SIG-M5 treated with dmso at 0.1 percent for 504 hours (cell line): ENCODE data around the gene TMEM132C.

ENCODE experiments used
- DNase-seq: peaks from one replicate; lab custom pipeline; 2025; ENCODE audit not compliant: unreplicated experiment; lab: John Stamatoyannopoulos, UW

Gene TMEM132C

DNA sequence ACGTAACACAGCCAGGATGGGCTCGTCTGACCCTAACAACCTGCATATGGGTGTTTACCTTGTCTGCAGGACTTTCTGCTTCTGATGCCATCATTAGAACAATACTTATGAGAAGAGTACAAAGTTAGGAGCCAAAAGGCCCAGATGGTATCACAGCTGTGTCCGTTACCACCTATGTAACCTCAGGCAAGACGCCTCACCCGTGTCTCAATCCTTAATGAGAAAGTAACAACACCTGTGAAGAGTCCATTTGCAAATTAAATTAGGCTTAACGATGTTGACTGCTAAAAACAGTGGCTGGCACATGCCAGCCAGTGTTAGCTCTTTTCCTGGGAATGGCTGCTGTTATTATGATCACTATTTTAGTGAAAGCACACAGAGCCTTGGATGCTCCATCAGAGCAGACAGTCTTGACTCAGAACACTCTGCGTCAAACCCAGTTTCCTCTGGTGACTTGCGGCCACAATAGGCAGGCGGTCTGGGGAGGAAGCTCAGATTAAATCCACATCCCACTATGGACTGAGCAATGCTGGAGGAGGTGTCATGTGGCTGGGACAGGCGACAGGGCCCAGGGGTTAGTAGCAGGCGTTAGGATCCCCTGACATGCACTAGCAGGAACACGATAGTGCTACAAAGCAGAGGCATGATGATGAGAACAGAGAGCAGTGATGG, 431.5 kb downstream of the TMEM132C start:
- DNase-seq = no peak

- no peak for DNase-seq
Observed at GRCh38 chr12:128699106-128699505, 432.1 kb downstream of the TMEM132C start.

GRCh38 chr12:128702371-128702770, 435.4 kb downstream of the TMEM132C start:
- DNase-seq = no peak

- no peak for DNase-seq
Observed at GRCh38 chr12:128705140-128705539, 438.2 kb downstream of the TMEM132C start.

- DNase-seq = no peak
Observed at GRCh38 chr12:128707488-128707887, 440.5 kb downstream of the TMEM132C start.

DNA sequence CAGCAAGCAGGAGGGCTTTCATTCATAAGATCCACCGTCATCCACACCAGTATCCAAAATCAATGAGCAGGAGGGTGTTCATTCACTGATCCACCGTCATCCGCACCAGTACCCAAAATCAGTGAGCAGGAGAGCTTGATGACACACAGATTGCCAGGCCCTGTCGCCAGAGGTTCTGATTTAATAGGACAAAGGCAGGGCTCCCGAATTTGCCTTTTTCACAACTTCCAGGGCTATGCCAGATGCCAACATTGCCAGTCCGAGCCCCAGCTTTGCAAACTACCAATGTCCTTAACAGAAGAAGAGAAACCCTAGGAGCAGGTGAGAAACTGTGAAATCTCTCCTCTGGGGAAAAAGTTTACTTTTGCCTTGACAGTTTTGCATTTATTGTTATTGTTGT, 441.8 kb downstream of the TMEM132C start:
- no peak for DNase-seq

DNA sequence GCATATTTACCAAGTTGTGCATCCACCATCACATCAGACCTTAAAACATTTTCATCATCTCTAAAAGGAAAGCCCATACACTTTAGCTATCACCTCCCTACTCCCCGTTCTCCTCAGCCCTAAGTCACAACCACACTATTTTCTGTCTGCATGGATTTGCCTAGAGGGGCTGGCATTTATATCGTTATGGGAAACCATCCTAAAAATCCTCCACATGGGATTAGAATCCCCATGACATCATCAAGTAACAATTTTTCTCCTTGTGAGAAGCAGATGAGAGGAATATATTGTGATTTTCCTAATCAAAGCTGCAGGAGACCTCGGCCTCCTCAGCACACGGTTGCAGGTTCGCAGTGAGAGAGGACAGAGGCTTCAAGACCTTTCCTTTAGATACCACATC, 442.7 kb downstream of the TMEM132C start:
- DNase-seq = no peak

GRCh38 chr12:128711486-128711885, 444.5 kb downstream of the TMEM132C start:
- DNase-seq = no peak

- no peak for DNase-seq
Observed at GRCh38 chr12:128712622-128713021, 445.7 kb downstream of the TMEM132C start.

- no peak for DNase-seq
Observed at GRCh38 chr12:128715485-128715884, 448.5 kb downstream of the TMEM132C start.

- no peak for DNase-seq
Observed at GRCh38 chr12:128724468-128725046, 457.6 kb downstream of the TMEM132C start.

- DNase-seq = no peak
Observed at GRCh38 chr12:128726886-128727285, 459.9 kb downstream of the TMEM132C start.

DNA sequence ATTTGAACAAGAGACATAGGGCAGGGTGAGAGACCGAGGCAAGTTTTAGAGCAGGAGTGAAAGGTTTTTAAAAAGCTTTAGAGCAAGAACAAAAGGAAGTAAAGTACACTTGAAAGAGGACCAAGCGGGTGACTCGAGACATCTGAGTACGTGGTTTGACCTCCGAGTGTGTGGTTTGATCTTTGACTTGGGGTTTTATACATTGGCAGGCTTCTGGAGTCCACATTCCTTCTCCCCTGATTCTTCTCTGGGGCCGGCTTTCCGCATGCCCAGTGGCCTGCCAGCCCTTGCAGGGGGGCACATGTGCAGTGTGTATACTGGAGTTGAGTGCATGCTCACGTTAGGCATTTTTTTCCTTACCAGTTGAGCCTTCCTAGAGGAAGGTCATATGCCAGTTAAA, 460.5 kb downstream of the TMEM132C start:
- no peak for DNase-seq

DNA sequence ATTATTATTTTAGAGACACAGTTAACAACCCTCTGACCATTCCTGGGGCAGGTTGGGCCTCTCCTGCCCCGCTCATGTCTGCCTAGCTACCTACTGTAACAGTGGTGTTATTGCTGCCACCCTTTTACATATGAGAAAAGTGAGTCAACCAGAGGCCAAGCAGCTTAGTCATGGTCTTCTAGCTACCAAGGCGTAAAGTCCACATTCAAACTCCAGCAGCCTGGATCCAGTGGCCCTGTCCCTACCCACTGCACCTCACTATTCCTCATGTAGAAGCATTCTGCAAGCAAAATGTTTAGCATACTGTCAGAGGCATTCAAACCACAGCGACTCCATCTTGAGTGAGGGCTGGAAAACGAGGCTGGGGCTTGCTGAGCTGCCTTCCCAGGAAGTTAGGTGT, 461.0 kb downstream of the TMEM132C start:
- DNase-seq = no peak

DNA sequence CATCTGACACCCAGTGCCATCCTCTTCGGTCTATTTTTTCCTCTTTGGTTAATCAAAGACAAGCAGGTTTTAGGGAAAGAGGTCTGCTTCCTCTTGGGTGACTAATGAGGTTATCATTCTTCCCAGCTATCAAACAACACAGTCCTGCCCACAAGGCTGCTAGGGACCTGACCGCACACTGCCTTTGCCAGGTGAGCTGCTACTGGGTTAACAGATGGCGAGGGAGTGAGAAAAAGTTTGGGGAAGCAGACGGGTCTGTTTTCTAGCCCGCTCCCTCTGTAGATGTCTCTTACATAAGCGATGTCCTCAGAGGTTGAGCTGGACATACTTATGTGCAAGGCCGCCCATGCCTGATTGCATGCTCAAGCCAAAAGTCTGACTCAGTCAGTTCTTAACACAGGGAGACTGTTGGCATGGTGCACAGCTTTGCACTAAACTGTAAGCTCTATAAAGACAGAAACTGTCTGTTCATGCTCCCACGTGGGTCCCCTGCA, 462.7 kb downstream of the TMEM132C start:
- DNase-seq = no peak

- DNase-seq = no peak
Observed at GRCh38 chr12:128734371-128734770, 467.4 kb downstream of the TMEM132C start.

GRCh38 chr12:128737292-128737966, 470.5 kb downstream of the TMEM132C start:
- DNase-seq = no peak

DNA sequence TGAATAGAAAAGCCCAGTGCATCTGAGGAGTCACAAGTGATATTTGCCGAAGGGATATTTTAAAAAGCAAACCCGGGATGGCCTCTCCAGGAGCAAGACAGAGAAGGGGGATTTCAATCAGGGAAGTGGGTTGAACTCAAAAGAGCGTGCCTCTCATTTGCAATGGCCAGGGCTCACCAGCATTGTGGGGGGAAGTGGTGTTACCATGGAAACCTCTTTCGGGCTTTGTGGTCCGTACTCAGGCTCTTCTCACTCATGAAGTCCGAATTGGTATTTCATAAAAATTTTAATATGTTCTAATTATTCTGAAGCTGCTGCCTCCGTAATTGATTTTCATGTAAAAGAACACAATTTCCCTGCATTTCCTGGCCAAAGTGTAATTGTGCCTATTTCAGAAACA, 476.9 kb downstream of the TMEM132C start:
- no peak for DNase-seq

DNA sequence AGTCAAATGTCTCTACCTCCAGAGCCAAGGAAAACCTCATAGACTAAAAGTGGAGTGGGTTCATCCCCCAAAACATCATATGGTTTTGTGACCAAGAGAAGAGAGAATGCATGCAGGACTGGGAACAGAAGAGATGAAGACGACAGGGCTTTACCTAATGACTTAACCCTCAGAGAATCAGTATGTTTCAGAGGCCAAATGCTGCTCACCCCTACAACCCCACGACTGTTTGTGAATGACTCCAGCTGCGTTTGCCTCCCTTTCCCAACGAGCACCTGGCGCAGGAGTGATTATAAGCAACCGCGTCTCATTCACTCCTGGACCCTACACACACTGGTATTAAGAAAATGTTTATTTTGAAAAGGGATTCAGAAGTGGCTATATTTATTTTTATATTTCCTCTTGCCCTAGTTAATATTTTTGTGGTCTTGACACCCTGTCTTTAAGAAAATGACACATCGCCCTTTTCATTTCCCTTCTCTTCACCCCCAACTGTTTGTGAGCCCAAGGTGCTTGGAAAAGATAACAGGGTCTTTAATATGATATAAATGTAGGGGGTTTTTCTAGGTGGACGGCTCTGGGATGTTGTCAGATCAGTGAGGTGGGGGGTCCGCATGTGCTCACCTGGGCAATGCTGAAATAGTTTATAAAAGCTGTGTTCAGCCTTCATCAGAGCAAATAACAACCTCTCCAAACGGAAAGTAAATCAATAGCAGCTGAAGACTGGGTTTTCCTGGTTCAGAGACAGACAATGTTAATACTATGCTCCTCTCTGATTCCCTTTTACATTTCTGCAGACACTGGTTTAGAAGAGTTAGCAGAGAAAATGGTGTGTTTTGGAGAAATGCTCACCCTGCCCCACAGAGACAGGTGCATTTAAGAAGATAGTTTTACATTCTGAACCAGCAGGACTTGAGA, 479.1 kb downstream of the TMEM132C start:
- no peak for DNase-seq

DNA sequence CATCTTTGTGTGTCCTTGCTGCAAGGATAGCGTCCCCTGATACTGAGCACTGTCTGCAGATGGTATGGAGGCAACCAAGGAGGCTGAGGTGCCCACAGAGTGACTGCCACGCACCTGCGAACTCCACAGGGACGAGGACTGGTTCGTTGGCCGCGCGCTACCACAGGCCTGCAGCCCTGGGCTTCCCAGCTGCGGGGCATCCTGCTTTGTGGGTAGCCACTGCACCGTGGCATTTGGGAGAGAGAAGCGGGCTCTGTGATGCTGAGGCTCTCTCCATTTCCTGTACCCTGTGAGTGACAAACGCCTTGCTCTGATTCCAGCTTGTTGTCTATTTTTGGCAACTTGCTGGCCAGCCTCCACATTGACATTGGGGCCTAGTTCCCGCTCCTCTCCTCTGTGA, 480.5 kb downstream of the TMEM132C start:
- DNase-seq = no peak

- DNase-seq = no peak
Observed at GRCh38 chr12:128752386-128752785, 485.4 kb downstream of the TMEM132C start.
